ENCODE results near the gene TACSTD2.

GRCh38 chr1:58573138-58573537 is 3.9 kb downstream of the TACSTD2 start:
- TF ChIP-seq TAF1 (IDR thresholded peaks at IDR 0.05; ENCODE audit: borderline replicate concordance, insufficient read depth, low read length) = no peak
- no peak for TF ChIP-seq POLR2AphosphoS5 (IDR thresholded peaks at IDR 0.05; ENCODE audit: low read depth, low read length)

All from PFSK-1 (cell line).